Osteocyte (in vitro differentiated cells): ENCODE data around the gene UNC45A. TPM values are rescaled to one million over a fixed set of nuclear protein-coding genes. Genes with fewer than 3 reads are reported as not detected.

Experiments used
- DNase-seq: peaks from one replicate; pipeline ENCODE4 v3.0.0; 2021; ENCODE audit warnings: mixed read lengths; ENCODE audit not compliant: unreplicated experiment; ENCODE audit errors: extremely low spot score
- H3K27ac Mint-ChIP-seq: one replicate; pipeline ENCODE4 v1.8.0; 2021; ENCODE audit warnings: mild to moderate bottlenecking, mixed read lengths; ENCODE audit not compliant: unreplicated experiment
- H3K27me3 Mint-ChIP-seq: one replicate; pipeline ENCODE4 v1.8.0; 2021; ENCODE audit warnings: mixed read lengths; ENCODE audit not compliant: unreplicated experiment
- H3K36me3 Mint-ChIP-seq: one replicate; pipeline ENCODE4 v1.8.0; 2021; ENCODE audit warnings: mixed read lengths; ENCODE audit not compliant: unreplicated experiment
- H3K4me1 Mint-ChIP-seq: one replicate; pipeline ENCODE4 v1.8.0; 2021; ENCODE audit warnings: mixed read lengths; ENCODE audit not compliant: unreplicated experiment
- H3K4me3 Mint-ChIP-seq: one replicate; pipeline ENCODE4 v1.8.0; 2021; ENCODE audit warnings: mild to moderate bottlenecking, moderate library complexity, mixed read lengths; ENCODE audit not compliant: unreplicated experiment
- H3K9me3 Mint-ChIP-seq: one replicate; pipeline ENCODE4 v1.8.0; 2021; ENCODE audit warnings: mixed read lengths; ENCODE audit not compliant: unreplicated experiment
- total RNA-seq: library from RNA; stranded (reverse); gene quantifications from 2 replicates; pipeline ENCODE4 v1.2.1, GENCODE V29; 2021
- TF ChIP-seq, protein P1 (sequence below): fragments of 200-600 bp; sonication (generic); IDR thresholded peaks from 2 replicates; pipeline ENCODE4 v1.5.0; 2021; ENCODE audit warnings: antibody characterized with exemption, mild to moderate bottlenecking, moderate library complexity

Gene UNC45A
- total RNA-seq, 1 donor from 2014 or later: 83.0 TPM

- DNase-seq: no peak
- TF ChIP-seq, protein P1, sequence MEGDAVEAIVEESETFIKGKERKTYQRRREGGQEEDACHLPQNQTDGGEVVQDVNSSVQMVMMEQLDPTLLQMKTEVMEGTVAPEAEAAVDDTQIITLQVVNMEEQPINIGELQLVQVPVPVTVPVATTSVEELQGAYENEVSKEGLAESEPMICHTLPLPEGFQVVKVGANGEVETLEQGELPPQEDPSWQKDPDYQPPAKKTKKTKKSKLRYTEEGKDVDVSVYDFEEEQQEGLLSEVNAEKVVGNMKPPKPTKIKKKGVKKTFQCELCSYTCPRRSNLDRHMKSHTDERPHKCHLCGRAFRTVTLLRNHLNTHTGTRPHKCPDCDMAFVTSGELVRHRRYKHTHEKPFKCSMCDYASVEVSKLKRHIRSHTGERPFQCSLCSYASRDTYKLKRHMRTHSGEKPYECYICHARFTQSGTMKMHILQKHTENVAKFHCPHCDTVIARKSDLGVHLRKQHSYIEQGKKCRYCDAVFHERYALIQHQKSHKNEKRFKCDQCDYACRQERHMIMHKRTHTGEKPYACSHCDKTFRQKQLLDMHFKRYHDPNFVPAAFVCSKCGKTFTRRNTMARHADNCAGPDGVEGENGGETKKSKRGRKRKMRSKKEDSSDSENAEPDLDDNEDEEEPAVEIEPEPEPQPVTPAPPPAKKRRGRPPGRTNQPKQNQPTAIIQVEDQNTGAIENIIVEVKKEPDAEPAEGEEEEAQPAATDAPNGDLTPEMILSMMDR: no peak
- no peaks in the 10 kb centered on the region for H3K27me3 Mint-ChIP-seq
- H3K9me3 Mint-ChIP-seq: no peaks in the 10 kb centered on the region
- peaks cover 43% of the 10 kb centered on the region for H3K36me3 Mint-ChIP-seq
- no peaks in the 10 kb centered on the region for H3K4me1 Mint-ChIP-seq
- H3K27ac Mint-ChIP-seq: no peak overlapping the region
- H3K4me3 Mint-ChIP-seq: no peak overlapping the region
Observed at GRCh38 chr15:90946538-90946937, 11.5 kb downstream of the UNC45A start.

DNA sequence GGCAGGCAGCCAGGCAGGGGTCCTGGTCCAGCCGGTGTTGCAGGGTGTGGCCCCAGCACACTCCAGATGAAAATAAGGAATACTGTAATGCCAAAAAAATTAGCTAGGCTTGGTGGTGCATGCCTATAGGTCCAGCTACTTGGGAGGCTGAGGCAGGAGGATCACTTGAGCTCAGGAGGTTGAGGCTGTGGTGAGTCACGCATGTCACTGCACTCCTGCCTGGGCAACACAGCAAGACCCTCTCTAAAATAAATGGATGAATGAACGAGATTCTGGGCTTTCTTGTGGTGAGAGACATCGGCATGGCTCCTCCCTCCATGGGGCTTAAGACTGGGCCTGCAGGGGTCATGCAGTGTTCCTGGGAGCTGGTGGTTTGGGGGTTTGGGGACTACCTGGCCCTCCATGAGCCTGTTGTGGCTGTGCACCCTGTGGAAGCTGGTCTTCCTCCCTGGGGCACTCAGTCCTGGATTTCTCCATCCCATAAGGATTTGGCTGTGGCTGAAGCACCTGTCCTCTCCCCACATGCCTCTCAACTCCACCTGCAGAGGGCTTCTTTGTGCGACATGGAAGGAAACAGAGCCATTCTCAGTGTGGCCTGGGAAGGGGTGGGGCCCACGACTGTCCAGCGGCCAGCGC, 12.0 kb downstream of the UNC45A start:
- Mint-ChIP-seq H3K27ac (no peak overlapping the region), H3K4me3 (no peak overlapping the region), H3K9me3 (no peaks in the 10 kb centered on the region), H3K4me1 (no peaks in the 10 kb centered on the region), H3K36me3 (peaks cover 48% of the 10 kb centered on the region), H3K27me3 (no peaks in the 10 kb centered on the region)
- no peak for DNase-seq
- TF ChIP-seq, protein P1: no peak

GRCh38 chr15:90947577-90948357, 12.7 kb downstream of the UNC45A start:
- DNase-seq: no peak
- Mint-ChIP-seq H3K27me3 (no peaks in the 10 kb centered on the region), H3K4me3 (no peak overlapping the region), H3K36me3 (peaks cover 46% of the 10 kb centered on the region), H3K4me1 (no peaks in the 10 kb centered on the region), H3K9me3 (no peaks in the 10 kb centered on the region), H3K27ac (no peak overlapping the region)
- TF ChIP-seq, protein P1: no peak

GRCh38 chr15:90948506-90948905, 13.4 kb downstream of the UNC45A start:
- DNase-seq: no peak
- no peak overlapping the region for H3K27ac Mint-ChIP-seq
- TF ChIP-seq, protein P1: no peak

GRCh38 chr15:90949979-90950675, 15.0 kb downstream of the UNC45A start:
- H3K27me3 Mint-ChIP-seq: no peaks in the 10 kb centered on the region
- H3K36me3 Mint-ChIP-seq: peaks cover 39% of the 10 kb centered on the region
- TF ChIP-seq, protein P1: no peak
- H3K4me1 Mint-ChIP-seq: peaks cover 3% of the 10 kb centered on the region
- H3K27ac Mint-ChIP-seq: no peak overlapping the region
- H3K9me3 Mint-ChIP-seq: no peaks in the 10 kb centered on the region
- DNase-seq: no peak
- H3K4me3 Mint-ChIP-seq: no peak overlapping the region

More at GRCh38 chr15:90948506-90948905, 13.4 kb downstream of the UNC45A start:
- H3K9me3 Mint-ChIP-seq: no peaks in the 10 kb centered on the region
- no peaks in the 10 kb centered on the region for H3K27me3 Mint-ChIP-seq
- H3K4me1 Mint-ChIP-seq: no peaks in the 10 kb centered on the region
- H3K4me3 Mint-ChIP-seq: no peak overlapping the region
- H3K36me3 Mint-ChIP-seq: peaks cover 46% of the 10 kb centered on the region
